ENCODE results near the gene ANKRD22. TPM values are rescaled to one million over a fixed set of nuclear protein-coding genes. Genes with fewer than 3 reads are reported as not detected.

The ANKRD22 gene
- total and polyA plus RNA-seq, 2 donors (not counting 3 experiments of a cell fraction or from before 2014, with no cell fraction given) = not detected

DNA sequence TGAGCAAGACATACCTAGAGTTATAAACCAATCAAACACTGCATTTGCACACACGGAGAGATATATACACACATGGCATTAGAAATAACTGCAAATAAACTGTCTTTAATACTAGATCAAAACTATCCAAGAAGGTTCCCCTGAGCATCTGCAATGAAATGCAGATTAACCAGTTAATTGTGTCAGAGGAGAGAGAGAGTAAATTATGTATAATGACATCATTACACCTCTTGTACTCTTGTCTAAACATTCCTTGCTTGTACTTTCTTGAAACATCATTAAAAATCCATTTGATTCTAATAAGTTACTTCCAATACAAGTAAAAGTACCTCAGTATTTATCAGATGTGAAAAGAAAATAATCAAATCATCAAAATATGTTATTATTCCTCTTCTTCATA is 932 bp downstream of the ANKRD22 start:
- FAIRE-seq = no peak
- Histone ChIP-seq H3K4me3 (replicated peaks in 1 of 3; ENCODE audit: insufficient read depth in 1 of 3, low read depth in 1 of 3, low read length in 3 of 3) (no peak overlapping the region), H3K27ac (ENCODE audit: insufficient read depth, low read depth, low read length) (no peak overlapping the region), H3K4me2 (ENCODE audit: insufficient read depth, low read length) (no peak overlapping the region), H3K79me2 (ENCODE audit: control insufficient read depth, insufficient read depth, low read length) (no peaks in the 10 kb centered on the region), H4K20me1 (replicated peaks; ENCODE audit: control insufficient read depth, extremely low read depth, insufficient read depth, low read length) (no peaks in the 10 kb centered on the region), H3K4me1 (ENCODE audit: control insufficient read depth, extremely low read depth, insufficient read depth, low read length) (peaks cover 7% of the 10 kb centered on the region), H3K9ac (replicated peaks; ENCODE audit: extremely low read depth, insufficient read depth, low read length) (no peak overlapping the region), H3K9me1 (replicated peaks; ENCODE audit: control insufficient read depth, extremely low read depth, insufficient read depth, low read length) (no peaks in the 10 kb centered on the region), H3K27me3 (ENCODE audit: control insufficient read depth in 2 of 2, insufficient read depth in 2 of 2, low read length in 2 of 2) (peaks cover 0 to 7% of the 10 kb centered on the region in 2 experiments), H3K36me3 (ENCODE audit: control insufficient read depth in 2 of 2, extremely low read depth in 1 of 2, insufficient read depth in 2 of 2, low read length in 2 of 2) (no peaks in the 10 kb centered on the region), H2AFZ (ENCODE audit: low read depth, low read length) (no peak overlapping the region), H3K9me3 (replicated peaks; ENCODE audit: control insufficient read depth, insufficient read depth, low read length) (no peaks in the 10 kb centered on the region)
- BruUV-seq (replicated peaks) = no TSS peak
- CTCF ChIA-PET = no interaction called here
- intact Hi-C loops (cut with micrococcal nuclease) = no loop called here
- DNase-seq (ENCODE audit: low read depth, low spot score) = no peak
- dilution Hi-C loops (cut with MboI; ENCODE audit: extremely low pct_ligation_motif_present, low sequenced_read_pairs) = no loop called here
- no peak for TF ChIP-seq JUN (IDR thresholded peaks at IDR 0.05; ENCODE audit: borderline replicate concordance, insufficient read depth, insufficient read length, low read depth)
- TF ChIP-seq, protein P1, sequence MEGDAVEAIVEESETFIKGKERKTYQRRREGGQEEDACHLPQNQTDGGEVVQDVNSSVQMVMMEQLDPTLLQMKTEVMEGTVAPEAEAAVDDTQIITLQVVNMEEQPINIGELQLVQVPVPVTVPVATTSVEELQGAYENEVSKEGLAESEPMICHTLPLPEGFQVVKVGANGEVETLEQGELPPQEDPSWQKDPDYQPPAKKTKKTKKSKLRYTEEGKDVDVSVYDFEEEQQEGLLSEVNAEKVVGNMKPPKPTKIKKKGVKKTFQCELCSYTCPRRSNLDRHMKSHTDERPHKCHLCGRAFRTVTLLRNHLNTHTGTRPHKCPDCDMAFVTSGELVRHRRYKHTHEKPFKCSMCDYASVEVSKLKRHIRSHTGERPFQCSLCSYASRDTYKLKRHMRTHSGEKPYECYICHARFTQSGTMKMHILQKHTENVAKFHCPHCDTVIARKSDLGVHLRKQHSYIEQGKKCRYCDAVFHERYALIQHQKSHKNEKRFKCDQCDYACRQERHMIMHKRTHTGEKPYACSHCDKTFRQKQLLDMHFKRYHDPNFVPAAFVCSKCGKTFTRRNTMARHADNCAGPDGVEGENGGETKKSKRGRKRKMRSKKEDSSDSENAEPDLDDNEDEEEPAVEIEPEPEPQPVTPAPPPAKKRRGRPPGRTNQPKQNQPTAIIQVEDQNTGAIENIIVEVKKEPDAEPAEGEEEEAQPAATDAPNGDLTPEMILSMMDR (IDR thresholded peaks at IDR 0.05; ENCODE audit: extremely low read depth in 1 of 2, insufficient read depth in 1 of 2, low read depth in 1 of 2, low read length in 2 of 2) = no peak
- TF ChIP-seq POLR2A (IDR thresholded peaks at IDR 0.05; ENCODE audit: low read depth, low read length) = no peak
- no peak for TF ChIP-seq GATA2 (IDR thresholded peaks at IDR 0.05; ENCODE audit: insufficient read depth, insufficient read length, low read depth, low read length)
- no peak for TF ChIP-seq MYC (IDR thresholded peaks at IDR 0.05; ENCODE audit: low read depth, low read length)
- POLR2A ChIA-PET = no interaction called here

DNA sequence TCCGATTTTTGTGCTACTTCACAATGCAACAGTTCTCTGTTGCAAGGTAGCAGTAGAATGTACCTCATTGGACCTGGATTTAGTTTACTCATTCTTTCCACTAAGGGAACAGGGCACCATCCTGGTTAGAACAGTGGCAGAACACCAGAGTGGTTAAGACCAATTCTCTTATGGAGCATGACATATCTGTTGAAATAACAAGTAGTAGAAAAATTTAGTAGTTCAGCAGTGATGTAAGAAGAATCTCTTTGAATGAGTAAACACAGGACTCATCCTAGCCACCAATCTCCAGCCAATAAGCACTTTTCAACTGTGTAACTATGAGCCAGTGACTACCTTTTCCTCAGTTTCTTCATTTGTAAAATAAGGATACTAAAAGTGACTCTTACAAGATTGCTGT is 2.4 kb downstream of the ANKRD22 start:
- Histone ChIP-seq H3K4me1 (ENCODE audit: control insufficient read depth, extremely low read depth, insufficient read depth, low read length) (peaks cover 7% of the 10 kb centered on the region), H3K36me3 (ENCODE audit: control insufficient read depth in 2 of 2, extremely low read depth in 1 of 2, insufficient read depth in 2 of 2, low read length in 2 of 2) (no peaks in the 10 kb centered on the region), H3K9ac (replicated peaks; ENCODE audit: extremely low read depth, insufficient read depth, low read length) (no peak overlapping the region), H4K20me1 (replicated peaks; ENCODE audit: control insufficient read depth, extremely low read depth, insufficient read depth, low read length) (no peaks in the 10 kb centered on the region), H3K4me3 (replicated peaks in 1 of 3; ENCODE audit: insufficient read depth in 1 of 3, low read depth in 1 of 3, low read length in 3 of 3) (no peak overlapping the region), H3K79me2 (ENCODE audit: control insufficient read depth, insufficient read depth, low read length) (no peaks in the 10 kb centered on the region), H2AFZ (ENCODE audit: low read depth, low read length) (no peak overlapping the region), H3K9me3 (replicated peaks; ENCODE audit: control insufficient read depth, insufficient read depth, low read length) (no peaks in the 10 kb centered on the region), H3K9me1 (replicated peaks; ENCODE audit: control insufficient read depth, extremely low read depth, insufficient read depth, low read length) (no peaks in the 10 kb centered on the region), H3K4me2 (ENCODE audit: insufficient read depth, low read length) (no peak overlapping the region), H3K27ac (ENCODE audit: insufficient read depth, low read depth, low read length) (no peak overlapping the region), H3K27me3 (ENCODE audit: control insufficient read depth in 2 of 2, insufficient read depth in 2 of 2, low read length in 2 of 2) (peaks cover 0 to 5% of the 10 kb centered on the region in 2 experiments)
- BruUV-seq (replicated peaks) = no TSS peak
- CTCF ChIA-PET = interaction anchor here (1.0 to 1.4 kb wide), 4 partner anchors 83 to 138 kb away, joined by 3 to 14 read pairs (median 3); no protein-coding TSS in a partner anchor
- POLR2A ChIA-PET = no interaction called here
- FAIRE-seq (no peak), DNase-seq (ENCODE audit: low read depth, low spot score) (no peak)
- dilution Hi-C loops (cut with MboI; ENCODE audit: extremely low pct_ligation_motif_present, low sequenced_read_pairs) (no loop called here), intact Hi-C loops (cut with micrococcal nuclease) (no loop called here)
- TF ChIP-seq FOS (IDR thresholded peaks at IDR 0.05; ENCODE audit: borderline replicate concordance, insufficient read depth, low read length) (no peak), GATA2 (IDR thresholded peaks at IDR 0.05; ENCODE audit: insufficient read depth, insufficient read length, low read depth, low read length) (no peak), EZH2 (IDR thresholded peaks at IDR 0.05; ENCODE audit: borderline replicate concordance, low read depth, low read length, severe bottlenecking) (no peak), MYC (IDR thresholded peaks at IDR 0.05; ENCODE audit: low read depth, low read length) (no peak), JUN (IDR thresholded peaks at IDR 0.05; ENCODE audit: borderline replicate concordance, insufficient read depth, insufficient read length, low read depth) (no peak), POLR2AphosphoS5 (IDR thresholded peaks at IDR 0.05; ENCODE audit: insufficient read depth, low read depth, low read length) (no peak), POLR2A (IDR thresholded peaks at IDR 0.05; ENCODE audit: low read depth, low read length) (no peak)
- TF ChIP-seq, protein P1 (IDR thresholded peaks at IDR 0.05; ENCODE audit: extremely low read depth in 1 of 2, insufficient read depth in 1 of 2, low read depth in 1 of 2, low read length in 2 of 2) = no peak
- TF ChIP-seq, protein P2, sequence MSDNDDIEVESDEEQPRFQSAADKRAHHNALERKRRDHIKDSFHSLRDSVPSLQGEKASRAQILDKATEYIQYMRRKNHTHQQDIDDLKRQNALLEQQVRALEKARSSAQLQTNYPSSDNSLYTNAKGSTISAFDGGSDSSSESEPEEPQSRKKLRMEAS (IDR thresholded peaks at IDR 0.05; ENCODE audit: insufficient read depth, insufficient read length) = no peak
